WTC11 (cell line): Measurements from ENCODE around the gene TRIM50. TPM values are rescaled to one million over a fixed set of nuclear protein-coding genes. Genes with fewer than 3 reads are reported as not detected.

Experiments
- ATAC-seq: fragments of 200-7000 bp; cut with Tn5 transposase; 2 replicates; pipeline ENCODE4 v1.10.0; 2021; ENCODE audit warnings: mild to moderate bottlenecking, moderate library complexity
- CTCF ChIA-PET: fragments of 300-600 bp; sonication (Branson Sonifier 250); formaldehyde crosslinking; loops from one replicate; lab custom pipeline; 2021; ENCODE audit warnings: antibody characterized with exemption; lab: Charles Lee
- POLR2A ChIA-PET: fragments of 350-600 bp; sonication (Branson Sonifier 250); formaldehyde crosslinking; loops from one replicate; lab custom pipeline; 2021; ENCODE audit warnings: antibody characterized with exemption; lab: Charles Lee
- DNase-seq: peaks from one replicate; pipeline ENCODE4 v3.0.0; 2021; ENCODE audit warnings: low spot score
- H3K27ac Mint-ChIP-seq: 2 replicates; pipeline ENCODE4 v1.8.0; 2021; ENCODE audit warnings: mixed read lengths
- H3K27me3 Mint-ChIP-seq: 2 replicates; pipeline ENCODE4 v1.8.0; 2021; ENCODE audit warnings: low read depth, mild to moderate bottlenecking, moderate library complexity, mixed read lengths
- H3K36me3 Mint-ChIP-seq: 2 replicates; pipeline ENCODE4 v1.8.0; 2021; ENCODE audit warnings: mixed read lengths
- H3K4me1 Mint-ChIP-seq: 2 replicates; pipeline ENCODE4 v1.8.0; 2022; ENCODE audit warnings: mixed read lengths
- H3K4me3 Mint-ChIP-seq: 2 replicates; pipeline ENCODE4 v1.8.0; 2021; ENCODE audit warnings: mild to moderate bottlenecking, moderate library complexity, mixed read lengths
- H3K9me3 Mint-ChIP-seq: 2 replicates; pipeline ENCODE4 v1.8.0; 2021; ENCODE audit warnings: mixed read lengths
- ARID4B ChIP-seq: sonication (generic); formaldehyde crosslinking; IDR thresholded peaks from 2 replicates; pipeline ENCODE4 v1.8.0; 2023; ENCODE audit warnings: missing genetic modification reagents, mild to moderate bottlenecking, borderline replicate concordance
- CREB1 ChIP-seq: sonication (generic); formaldehyde crosslinking; IDR thresholded peaks from 2 replicates; pipeline ENCODE4 v1.8.0; 2023; ENCODE audit warnings: mild to moderate bottlenecking, missing genetic modification reagents
- ETV6 ChIP-seq: sonication (generic); formaldehyde crosslinking; IDR thresholded peaks from 2 replicates; pipeline ENCODE4 v1.8.1; 2022; ENCODE audit warnings: mild to moderate bottlenecking, missing genetic modification reagents
- FOXP4 ChIP-seq: sonication (generic); formaldehyde crosslinking; IDR thresholded peaks from 2 replicates; pipeline ENCODE4 v1.8.0; 2022; ENCODE audit warnings: mild to moderate bottlenecking, missing genetic modification reagents
- GABPB1 ChIP-seq: sonication (generic); formaldehyde crosslinking; IDR thresholded peaks from 2 replicates; pipeline ENCODE4 v1.8.1; 2023; ENCODE audit warnings: mild to moderate bottlenecking, missing genetic modification reagents
- GTF2I ChIP-seq: fragments of 250-450 bp; sonication (Bioruptor Pico); conservative IDR thresholded peaks from 2 replicates; pipeline ENCODE4 v1.4.0; 2021; ENCODE audit warnings: mild to moderate bottlenecking
- IRF2 ChIP-seq: sonication (generic); formaldehyde crosslinking; IDR thresholded peaks from 2 replicates; pipeline ENCODE4 v1.8.0; 2022; ENCODE audit warnings: low read depth, missing genetic modification reagents, borderline replicate concordance
- JAZF1 ChIP-seq: fragments of 250-450 bp; sonication (Bioruptor Pico); IDR thresholded peaks from 2 replicates; pipeline ENCODE4 v1.9.0; 2021; ENCODE audit warnings: moderate library complexity, mild to moderate bottlenecking, inconsistent platforms
- MXD4 ChIP-seq: fragments of 250-450 bp; sonication (Bioruptor Pico); IDR thresholded peaks from 2 replicates; pipeline ENCODE4 v1.8.0; 2021; ENCODE audit warnings: mild to moderate bottlenecking, moderate library complexity, borderline replicate concordance
- MYBL2 ChIP-seq: sonication (generic); formaldehyde crosslinking; IDR thresholded peaks from 2 replicates; pipeline ENCODE4 v1.8.1; 2023; ENCODE audit warnings: mild to moderate bottlenecking, moderate library complexity, missing genetic modification reagents
- NR1H2 ChIP-seq: sonication (generic); formaldehyde crosslinking; IDR thresholded peaks from 2 replicates; pipeline ENCODE4 v1.9.0; 2021; ENCODE audit warnings: mild to moderate bottlenecking, moderate library complexity, missing genetic modification reagents
- PREB ChIP-seq: sonication (generic); formaldehyde crosslinking; IDR thresholded peaks from 2 replicates; pipeline ENCODE4 v1.8.1; 2022; ENCODE audit warnings: mild to moderate bottlenecking, missing genetic modification reagents, moderate library complexity, borderline replicate concordance
- PRRX2 ChIP-seq: fragments of 250-450 bp; sonication (Bioruptor Pico); IDR thresholded peaks from 2 replicates; pipeline ENCODE4 v1.8.0; 2021; ENCODE audit warnings: mild to moderate bottlenecking
- SP1 ChIP-seq: sonication (generic); formaldehyde crosslinking; conservative IDR thresholded peaks from 2 replicates; pipeline ENCODE4 v1.8.1; 2022; ENCODE audit warnings: missing genetic modification reagents
- TP53 ChIP-seq: sonication (generic); formaldehyde crosslinking; IDR thresholded peaks from 2 replicates; pipeline ENCODE4 v1.8.1; 2023; ENCODE audit warnings: mild to moderate bottlenecking, missing genetic modification reagents
- ZBTB21 ChIP-seq: sonication (generic); formaldehyde crosslinking; IDR thresholded peaks from 2 replicates; pipeline ENCODE4 v1.8.1; 2023; ENCODE audit warnings: mild to moderate bottlenecking, missing genetic modification reagents, borderline replicate concordance
- ZNF121 ChIP-seq: sonication (generic); formaldehyde crosslinking; IDR thresholded peaks from 2 replicates; pipeline ENCODE4 v1.8.0; 2023; ENCODE audit warnings: missing genetic modification reagents
- ZNF281 ChIP-seq: sonication (generic); formaldehyde crosslinking; IDR thresholded peaks from 2 replicates; pipeline ENCODE4 v1.8.0; 2023; ENCODE audit warnings: mild to moderate bottlenecking, missing genetic modification reagents
- total RNA-seq: library from RNA; stranded (reverse); gene quantifications from 3 replicates; pipeline ENCODE4 v1.2.3, GENCODE V29; 2021
- TF ChIP-seq, protein P1 (sequence below): sonication (generic); formaldehyde crosslinking; IDR thresholded peaks from 2 replicates; pipeline ENCODE4 v1.8.1; 2023; ENCODE audit warnings: mild to moderate bottlenecking, missing genetic modification reagents

The TRIM50 gene
- total RNA-seq, 1 experiment from 2014 or later, result 0.15 TPM

- H3K27ac Mint-ChIP-seq, result no peak overlapping the region
- TF ChIP-seq SP1 (CRISPR knock-in tag) (no peak), ETV6 (no peak), CREB1 (CRISPR knock-in tag) (no peak), GABPB1 (CRISPR knock-in tag) (no peak), PREB (no peak), FOXP4 (CRISPR knock-in tag) (no peak), ZNF121 (no peak), TP53 (CRISPR knock-in tag) (no peak), ARID4B (CRISPR knock-in tag) (no peak), NR1H2 (CRISPR knock-in tag) (no peak), PRRX2 (no peak), IRF2 (CRISPR knock-in tag) (no peak), ZBTB21 (CRISPR knock-in tag) (no peak), GTF2I (CRISPR knock-in tag) (no peak), ZNF281 (CRISPR knock-in tag) (no peak), MYBL2 (no peak), JAZF1 (CRISPR knock-in tag) (no peak), MXD4 (CRISPR knock-in tag) (no peak)
- TF ChIP-seq, protein P1, sequence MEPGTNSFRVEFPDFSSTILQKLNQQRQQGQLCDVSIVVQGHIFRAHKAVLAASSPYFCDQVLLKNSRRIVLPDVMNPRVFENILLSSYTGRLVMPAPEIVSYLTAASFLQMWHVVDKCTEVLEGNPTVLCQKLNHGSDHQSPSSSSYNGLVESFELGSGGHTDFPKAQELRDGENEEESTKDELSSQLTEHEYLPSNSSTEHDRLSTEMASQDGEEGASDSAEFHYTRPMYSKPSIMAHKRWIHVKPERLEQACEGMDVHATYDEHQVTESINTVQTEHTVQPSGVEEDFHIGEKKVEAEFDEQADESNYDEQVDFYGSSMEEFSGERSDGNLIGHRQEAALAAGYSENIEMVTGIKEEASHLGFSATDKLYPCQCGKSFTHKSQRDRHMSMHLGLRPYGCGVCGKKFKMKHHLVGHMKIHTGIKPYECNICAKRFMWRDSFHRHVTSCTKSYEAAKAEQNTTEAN (CRISPR knock-in tag), result no peak
- TF ChIP-seq, all 79 proteins: peak for 0
- ChIA-PET POLR2A (interaction anchor here (0.6 kb wide), 1 partner anchor 12 kb away, joined by 3 read pairs; no protein-coding TSS in a partner anchor), CTCF (interaction anchor here (0.5 kb wide), 1 partner anchor 28 kb away, joined by 5 read pairs; no protein-coding TSS in a partner anchor)
- Mint-ChIP-seq H3K36me3 (no peaks in the 10 kb centered on the region), H3K4me1 (no peaks in the 10 kb centered on the region), H3K27me3 (no peaks in the 10 kb centered on the region), H3K9me3 (no peaks in the 10 kb centered on the region), H3K4me3 (no peak overlapping the region)
- no peak for ATAC-seq
- no peak for DNase-seq
These were observed 41.1 kb upstream of the TRIM50 start for GRCh38 chr7:73369009-73369408.
